HEK293T (cell line): ENCODE data around the gene AGMO.

ENCODE experiments used
- ARNT ChIP-seq: fragments of 450-650 bp; IDR thresholded peaks from 2 replicates; pipeline ENCODE4 v1.6.1; 2017; ENCODE audit warnings: mild to moderate bottlenecking
- CTBP1 ChIP-seq: fragments of 450-650 bp; IDR thresholded peaks from 2 replicates; pipeline ENCODE4 v1.6.1; 2016; ENCODE audit warnings: borderline replicate concordance
- NFRKB ChIP-seq: fragments of 450-650 bp; IDR thresholded peaks from 2 replicates; pipeline ENCODE4 v1.6.1; 2016; ENCODE audit warnings: mild to moderate bottlenecking, moderate library complexity
- PKNOX1 ChIP-seq: fragments of 450-650 bp; IDR thresholded peaks from 2 replicates; pipeline ENCODE4 v1.6.1; 2016

- TF ChIP-seq ARNT = no peak
- no peak for TF ChIP-seq PKNOX1
- TF ChIP-seq CTBP1 = no peak
- no peak for TF ChIP-seq NFRKB
Measured at GRCh38 chr7:15292138-15292537, 269.7 kb downstream of the AGMO start.
